Measurements from ENCODE around the gene SPATA12.

GRCh38 chr3:57086201-57086600 is 25.7 kb downstream of the SPATA12 start:
- TF ChIP-seq, protein P1, sequence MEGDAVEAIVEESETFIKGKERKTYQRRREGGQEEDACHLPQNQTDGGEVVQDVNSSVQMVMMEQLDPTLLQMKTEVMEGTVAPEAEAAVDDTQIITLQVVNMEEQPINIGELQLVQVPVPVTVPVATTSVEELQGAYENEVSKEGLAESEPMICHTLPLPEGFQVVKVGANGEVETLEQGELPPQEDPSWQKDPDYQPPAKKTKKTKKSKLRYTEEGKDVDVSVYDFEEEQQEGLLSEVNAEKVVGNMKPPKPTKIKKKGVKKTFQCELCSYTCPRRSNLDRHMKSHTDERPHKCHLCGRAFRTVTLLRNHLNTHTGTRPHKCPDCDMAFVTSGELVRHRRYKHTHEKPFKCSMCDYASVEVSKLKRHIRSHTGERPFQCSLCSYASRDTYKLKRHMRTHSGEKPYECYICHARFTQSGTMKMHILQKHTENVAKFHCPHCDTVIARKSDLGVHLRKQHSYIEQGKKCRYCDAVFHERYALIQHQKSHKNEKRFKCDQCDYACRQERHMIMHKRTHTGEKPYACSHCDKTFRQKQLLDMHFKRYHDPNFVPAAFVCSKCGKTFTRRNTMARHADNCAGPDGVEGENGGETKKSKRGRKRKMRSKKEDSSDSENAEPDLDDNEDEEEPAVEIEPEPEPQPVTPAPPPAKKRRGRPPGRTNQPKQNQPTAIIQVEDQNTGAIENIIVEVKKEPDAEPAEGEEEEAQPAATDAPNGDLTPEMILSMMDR (IDR thresholded peaks at IDR 0.05): no peak
- TF ChIP-seq POLR2A (IDR thresholded peaks at IDR 0.05): no peak
